Amniotic stem cell (primary cell): ENCODE data around the gene SLC39A10.
"Not testable (repeated sequence)": the region's sequence is repeated elsewhere in the genome, so short reads cannot be mapped to it uniquely, and the experiment has no call there.

ENCODE experiments used
- DNase-seq: peaks from one replicate; lab custom pipeline; 2025; lab: John Stamatoyannopoulos, UW

Gene SLC39A10

DNA sequence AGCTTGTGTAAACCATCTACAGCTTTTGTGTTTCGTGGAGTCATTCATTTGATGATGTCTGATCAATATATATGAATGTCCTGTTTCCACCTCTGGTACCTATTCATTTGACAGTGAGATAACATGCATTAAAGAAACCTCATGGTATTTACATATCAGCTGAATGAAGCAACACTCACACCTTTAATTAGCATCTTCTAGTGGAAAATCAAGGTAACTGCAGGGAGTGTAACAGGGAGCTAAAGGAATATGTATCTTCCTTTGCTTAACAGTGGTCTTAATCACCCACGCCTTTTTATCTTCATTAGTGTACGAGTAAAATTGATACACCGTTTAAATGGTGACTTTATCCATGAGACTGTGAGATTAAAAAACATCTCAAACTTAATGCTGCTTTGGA lies 15.6 kb downstream of the SLC39A10 start:
- no peak for DNase-seq

GRCh38 chr2:195674491-195675221 lies 17.6 kb downstream of the SLC39A10 start:
- no peak for DNase-seq

- no peak for DNase-seq
Measured at GRCh38 chr2:195675783-195676427, 18.9 kb downstream of the SLC39A10 start.

GRCh38 chr2:195677290-195677689 lies 20.3 kb downstream of the SLC39A10 start:
- no peak for DNase-seq

GRCh38 chr2:195677884-195678283 lies 20.9 kb downstream of the SLC39A10 start:
- DNase-seq = no peak

DNA sequence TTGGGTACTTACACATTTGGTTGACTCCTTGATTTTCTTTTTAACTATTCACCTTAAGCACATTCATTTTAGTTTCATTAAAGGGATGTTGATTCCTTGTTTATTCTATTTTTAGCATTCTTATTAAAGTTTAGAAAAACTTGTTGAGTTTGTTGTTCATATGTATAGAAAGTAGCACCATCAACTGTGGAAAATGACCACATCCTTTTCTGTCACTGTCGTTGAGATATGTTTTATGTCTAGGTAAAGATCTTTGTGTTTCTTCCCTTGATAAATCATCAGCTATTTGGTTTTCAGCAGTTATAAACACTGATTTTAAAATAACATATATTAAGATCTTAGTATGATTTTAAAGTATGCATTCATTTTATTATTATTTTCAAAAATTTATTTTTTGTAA lies 25.1 kb downstream of the SLC39A10 start:
- DNase-seq = no peak

DNA sequence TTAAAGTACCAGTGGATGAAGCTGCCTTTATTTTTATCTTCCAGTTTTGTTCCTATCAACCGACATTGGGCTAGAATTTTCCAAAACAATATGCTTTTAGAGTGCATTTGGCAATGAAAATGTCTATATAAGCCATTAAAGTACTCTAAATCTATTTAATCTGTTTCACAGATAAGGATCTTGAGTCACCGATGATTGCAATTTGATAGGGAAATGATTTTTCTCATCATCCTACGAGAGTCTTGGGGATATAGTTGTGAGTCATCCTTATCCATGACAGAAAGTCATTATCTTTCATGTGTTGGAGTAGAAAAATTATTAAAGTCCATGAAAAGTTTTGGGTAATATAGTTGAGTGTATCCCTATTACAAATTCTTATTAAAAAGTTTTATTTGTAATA lies 26.1 kb downstream of the SLC39A10 start:
- DNase-seq = no peak

DNA sequence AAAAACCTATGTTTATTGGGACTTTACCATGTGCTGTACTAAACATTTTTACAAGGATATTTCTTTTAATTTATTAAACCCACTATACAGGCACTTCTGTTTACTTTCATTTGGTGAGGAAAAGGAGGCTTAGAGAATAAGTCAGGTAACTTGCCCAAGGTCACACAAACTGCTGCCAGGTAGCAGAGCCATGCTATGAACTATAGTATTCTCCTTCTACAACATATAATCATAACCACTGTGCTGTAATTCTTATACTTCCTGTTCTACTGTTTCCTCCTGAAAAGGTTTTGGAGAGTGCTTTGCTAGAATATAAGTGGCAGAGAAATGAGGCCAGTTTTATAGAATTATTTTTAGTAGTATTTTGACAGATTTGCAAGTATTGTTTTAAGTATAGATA lies 29.5 kb downstream of the SLC39A10 start:
- DNase-seq = no peak

DNA sequence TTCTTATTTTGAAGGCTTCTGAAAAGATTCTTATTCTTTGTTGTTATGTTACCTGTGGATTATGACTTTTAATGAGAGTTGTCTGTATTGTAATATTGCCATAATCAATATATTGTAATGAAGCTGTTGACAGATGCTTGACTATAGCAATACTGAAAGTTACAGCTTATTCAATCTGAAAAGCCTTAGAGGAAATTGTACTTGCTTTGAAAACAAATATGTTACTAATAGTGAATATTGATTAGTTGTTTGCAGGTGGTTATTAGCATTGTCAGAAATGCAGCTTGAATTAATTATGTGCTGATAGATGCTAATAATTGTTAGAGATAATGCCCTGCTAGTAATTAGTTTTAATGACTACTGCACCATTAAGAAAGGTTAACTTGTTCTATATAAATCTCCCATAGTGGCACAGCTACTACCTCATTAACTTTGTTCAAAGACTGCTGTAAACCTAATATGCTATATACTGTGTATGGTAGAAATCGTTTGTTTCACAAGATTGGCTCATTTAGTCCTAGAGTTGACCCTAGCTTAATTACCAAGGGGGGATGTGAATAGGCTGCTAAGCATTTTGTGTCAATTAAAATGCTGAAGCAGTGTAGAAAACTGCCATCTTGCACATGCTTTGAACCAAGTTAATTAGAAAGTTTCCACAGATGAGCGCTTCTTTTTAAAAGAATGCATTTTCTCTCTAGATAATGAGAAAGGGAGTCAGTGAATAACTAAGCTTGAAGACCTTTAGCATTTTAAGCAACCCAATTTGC lies 30.5 kb downstream of the SLC39A10 start:
- no peak for DNase-seq

DNA sequence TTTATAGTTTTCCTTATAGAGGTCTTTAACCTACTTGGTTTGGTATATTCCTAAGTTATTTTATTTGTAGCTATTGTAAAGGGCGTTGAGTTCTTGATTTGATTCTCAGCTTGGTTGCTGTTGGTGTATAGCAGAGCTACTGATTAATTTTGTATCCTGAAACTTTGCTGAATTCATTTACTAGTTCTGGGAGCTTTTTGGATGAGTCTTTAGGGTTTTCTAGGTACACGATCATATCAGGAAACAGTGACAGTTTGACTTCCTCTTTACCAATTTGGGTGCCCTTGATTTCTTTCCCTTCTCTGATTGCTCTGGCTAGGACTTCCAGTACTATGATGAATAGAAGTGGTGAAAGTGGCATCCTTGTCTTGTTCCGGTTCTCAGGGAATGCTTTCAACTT lies 35.5 kb downstream of the SLC39A10 start:
- DNase-seq = not testable (repeated sequence)

- DNase-seq = no peak
Measured at GRCh38 chr2:195694553-195694952, 37.5 kb downstream of the SLC39A10 start.

DNA sequence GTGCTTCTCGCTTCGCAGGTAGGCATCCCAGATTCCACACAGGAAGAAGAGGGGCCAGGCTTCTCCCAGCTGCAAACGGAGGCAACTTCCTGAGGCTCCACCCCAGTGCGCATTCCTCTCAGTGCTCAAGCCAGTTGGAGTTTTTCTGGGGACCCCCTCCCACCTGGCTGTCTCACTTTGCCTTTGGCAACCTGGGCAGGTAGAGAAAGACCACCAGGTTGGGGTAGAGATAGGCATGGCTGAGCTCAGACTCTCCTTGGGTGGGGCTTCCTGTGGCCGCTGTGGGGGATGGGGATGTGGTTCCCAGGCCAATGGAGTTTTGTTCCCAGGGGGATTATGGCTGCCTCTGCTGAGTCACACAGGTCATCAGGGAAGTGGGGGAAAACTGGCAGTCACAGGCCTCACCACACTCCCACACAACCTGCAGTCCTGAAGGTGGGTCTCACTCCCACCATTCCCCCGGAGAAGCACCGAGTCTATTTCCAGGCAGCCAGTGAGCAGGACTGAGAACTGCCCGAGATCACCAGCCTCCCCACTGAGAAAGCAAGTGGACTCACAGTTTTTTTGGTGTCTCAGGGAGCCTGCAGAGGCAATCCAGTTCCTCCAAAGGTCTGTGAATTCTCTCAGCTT lies 38.1 kb downstream of the SLC39A10 start:
- no peak for DNase-seq

DNA sequence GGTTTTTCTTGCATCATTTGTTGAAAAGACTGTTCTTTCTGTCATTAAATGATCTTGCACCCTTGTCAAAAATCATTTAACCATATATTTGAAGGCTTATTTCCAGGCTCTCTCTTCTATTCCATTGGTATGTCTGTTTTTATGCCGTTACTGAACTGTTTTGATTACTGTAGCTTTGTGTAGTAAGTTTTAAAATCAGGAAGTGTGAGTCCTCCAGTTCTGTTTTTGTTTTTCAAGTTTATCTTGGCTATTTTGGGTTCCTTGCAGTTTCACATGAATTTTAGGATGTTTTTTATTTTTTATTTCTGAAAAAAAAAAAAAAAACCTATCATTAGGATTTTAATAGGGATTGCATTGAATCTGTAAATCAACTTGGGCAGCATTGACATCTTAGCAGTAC lies 39.0 kb downstream of the SLC39A10 start:
- DNase-seq = no peak

DNA sequence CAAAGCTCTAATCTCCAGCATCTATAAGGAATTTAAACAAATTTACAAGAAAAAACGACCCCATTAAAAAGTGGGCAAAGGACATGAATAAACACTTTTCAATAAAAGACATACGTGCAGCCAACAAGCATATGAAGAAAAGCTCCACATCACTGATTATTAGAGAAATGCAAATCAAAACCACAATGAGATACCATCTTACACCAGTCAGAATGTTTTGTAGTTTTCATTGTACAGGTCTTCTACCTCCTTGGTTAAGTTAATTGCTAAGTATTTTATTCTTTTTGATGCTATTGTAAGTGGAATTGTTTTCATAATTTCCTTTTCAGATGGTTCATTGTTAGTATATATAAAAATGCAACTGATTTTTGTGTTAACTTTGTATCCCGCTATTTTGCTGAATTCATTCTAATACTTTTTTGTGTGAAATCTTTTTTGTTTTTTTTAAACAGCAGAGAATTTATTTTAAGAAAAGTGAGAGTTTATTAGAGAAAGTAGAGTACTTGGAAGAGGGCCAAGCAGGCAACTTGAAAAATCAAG lies 40.7 kb downstream of the SLC39A10 start:
- DNase-seq = no peak

DNA sequence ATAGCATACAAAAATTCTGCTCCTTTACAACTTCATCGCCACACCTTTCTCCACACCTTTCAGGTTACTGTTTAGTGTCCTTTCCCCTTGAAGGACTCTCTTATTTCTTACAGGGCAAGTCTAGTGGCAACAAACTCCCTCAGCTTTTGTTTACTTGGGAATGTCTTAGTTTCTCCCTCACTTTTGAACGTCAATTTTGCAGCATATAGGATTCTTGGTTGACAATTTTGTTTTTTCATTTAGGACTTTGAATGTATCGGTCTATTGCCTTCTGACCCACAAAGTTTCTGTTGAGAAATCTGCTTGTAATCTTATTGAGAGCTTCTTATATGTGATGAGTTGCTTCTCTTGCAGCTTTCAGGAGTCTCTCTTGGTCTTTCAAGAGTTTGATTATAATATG lies 43.5 kb downstream of the SLC39A10 start:
- DNase-seq = no peak

DNA sequence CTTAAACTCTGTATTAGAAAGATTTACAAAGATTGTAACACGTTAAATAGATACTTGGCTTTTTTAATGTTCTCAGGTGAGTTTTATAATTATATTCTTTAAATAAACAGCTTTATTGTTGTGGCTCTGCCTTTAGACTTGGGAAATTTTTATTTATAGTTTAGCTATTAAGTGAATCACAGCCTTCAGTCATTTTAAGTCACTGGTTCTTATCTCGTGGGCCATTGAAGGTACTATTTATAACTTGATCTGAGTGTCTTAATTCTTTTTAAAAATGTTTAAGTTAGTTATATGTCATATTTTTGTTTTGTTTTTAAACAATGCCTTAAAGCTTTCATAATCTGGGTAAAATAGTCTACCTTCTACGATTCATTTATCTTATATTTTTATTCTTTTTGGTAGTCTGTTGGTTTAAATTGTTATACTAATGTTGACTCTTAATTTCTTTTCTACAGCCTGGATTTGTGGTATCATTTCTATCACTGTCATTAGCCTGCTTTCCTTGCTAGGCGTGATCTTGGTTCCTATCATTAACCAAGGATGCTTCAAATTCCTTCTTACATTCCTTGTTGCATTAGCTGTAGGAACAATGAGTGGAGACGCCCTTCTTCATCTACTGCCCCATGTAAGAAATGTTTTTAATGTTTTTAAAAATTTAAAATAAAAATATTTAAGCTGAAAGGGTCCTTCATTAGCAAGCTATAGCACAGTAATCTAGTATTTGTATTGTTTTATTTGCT lies 49.3 kb downstream of the SLC39A10 start:
- DNase-seq = no peak

DNA sequence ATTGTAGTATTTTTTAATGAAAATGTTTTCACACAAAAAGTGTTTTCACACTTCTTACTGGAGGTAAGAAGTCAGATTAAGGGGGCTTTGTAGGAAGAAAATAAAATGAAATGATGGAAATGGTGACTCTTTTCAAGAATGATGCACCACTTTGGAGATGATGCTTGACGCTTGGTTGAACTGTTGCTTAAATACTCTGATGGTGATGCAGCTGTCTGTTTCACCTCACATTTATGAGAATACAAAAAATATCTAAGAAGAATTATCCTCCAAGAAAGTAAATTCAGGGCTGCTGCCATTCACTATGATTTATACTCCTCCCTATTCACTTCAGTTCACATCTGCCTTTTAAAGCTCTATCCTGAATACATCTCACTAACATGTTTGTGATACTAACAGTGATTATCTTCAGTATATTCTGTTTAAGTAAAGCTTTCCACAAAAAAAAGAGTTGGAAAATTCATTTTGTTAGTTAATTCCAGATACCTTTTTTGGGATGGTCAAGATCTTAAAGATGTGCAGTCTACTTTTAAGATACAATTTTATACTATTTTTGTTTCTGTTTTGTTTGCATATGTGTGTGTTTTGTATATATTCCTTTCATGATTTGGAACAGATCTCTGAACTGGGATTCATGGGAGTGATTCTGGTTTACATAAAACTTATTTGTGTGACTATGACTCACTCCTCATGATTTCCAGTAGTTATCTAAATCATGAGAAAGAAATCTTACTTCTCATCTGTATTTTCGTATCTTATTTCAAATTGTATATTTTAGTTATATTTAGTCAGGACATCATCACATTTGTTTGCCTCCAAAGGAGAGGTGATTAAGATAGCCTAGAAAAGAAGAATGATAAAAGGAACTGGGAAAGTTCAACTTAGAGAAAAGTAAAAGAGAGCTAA lies 53.1 kb downstream of the SLC39A10 start:
- DNase-seq = no peak

DNA sequence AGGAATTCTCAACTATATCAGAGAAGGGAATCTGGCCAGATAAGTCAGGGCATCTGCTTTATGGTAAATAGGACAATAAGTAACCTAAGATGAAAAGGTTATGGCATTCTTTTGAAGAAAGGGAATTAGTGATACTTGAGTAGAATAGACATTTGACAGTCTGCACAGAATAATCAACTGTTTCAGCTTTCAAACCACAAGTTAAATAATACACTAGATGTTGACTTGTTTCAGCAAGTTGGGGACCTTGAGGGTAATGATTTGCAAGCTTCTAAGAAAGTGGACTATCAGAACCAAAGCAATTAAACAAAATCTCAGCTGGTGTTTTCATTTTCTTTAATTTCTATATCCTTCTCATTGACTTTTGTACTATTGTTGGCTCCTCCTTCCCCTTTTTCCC lies 54.5 kb downstream of the SLC39A10 start:
- no peak for DNase-seq

DNA sequence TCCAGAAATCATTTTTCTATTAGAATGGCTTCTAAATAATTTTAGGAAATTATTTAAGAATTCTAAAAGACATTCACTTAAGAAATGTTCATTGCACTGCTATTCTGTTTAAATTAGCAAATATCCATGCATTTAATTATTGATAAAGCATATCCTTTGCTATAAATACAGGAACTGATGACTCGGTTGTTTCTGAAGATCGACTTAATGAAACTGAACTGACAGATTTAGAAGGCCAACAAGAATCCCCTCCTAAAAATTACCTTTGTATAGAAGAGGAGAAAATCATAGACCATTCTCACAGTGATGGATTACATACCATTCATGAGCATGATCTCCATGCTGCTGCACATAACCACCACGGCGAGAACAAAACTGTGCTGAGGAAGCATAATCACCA lies 59.4 kb downstream of the SLC39A10 start:
- DNase-seq = no peak

- DNase-seq = no peak
Measured at GRCh38 chr2:195721042-195721441, 64.0 kb downstream of the SLC39A10 start.

DNA sequence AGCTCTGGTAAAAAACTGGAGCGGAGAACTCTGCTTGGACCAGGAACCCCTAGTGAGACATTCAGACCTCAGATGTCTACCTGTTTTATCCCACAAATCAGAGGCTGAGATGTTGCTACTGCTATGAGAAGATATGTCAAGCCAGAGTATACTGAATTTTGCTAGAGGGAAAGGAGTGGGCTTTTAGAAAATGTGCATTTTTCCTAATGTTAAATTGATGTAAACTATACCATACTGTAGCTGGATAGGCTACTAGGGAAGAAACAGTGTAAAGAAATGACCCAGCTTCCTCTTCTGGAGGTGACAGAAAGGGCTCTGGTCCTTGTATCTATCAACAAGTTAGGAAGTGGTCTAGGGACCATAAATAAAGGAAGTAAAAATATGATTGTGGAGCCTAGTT lies 65.0 kb downstream of the SLC39A10 start:
- no peak for DNase-seq
